HG03558 (cell line): ENCODE results near the gene NOXA1.

ENCODE experiments used
- ATAC-seq: cut with Tn5 transposase; IDR thresholded peaks from one replicate; pipeline ENCODE4 v1.9.1; 2021; ENCODE audit warnings: moderate number of reproducible peaks; ENCODE audit not compliant: unreplicated experiment; ENCODE audit errors: extremely low read depth

Gene NOXA1

GRCh38 chr9:137478613-137478961 is 55.4 kb downstream of the NOXA1 start:
- no peak for ATAC-seq

- no peak for ATAC-seq
Observed at GRCh38 chr9:137478962-137479861, 56.0 kb downstream of the NOXA1 start.

GRCh38 chr9:137479892-137480685 is 56.9 kb downstream of the NOXA1 start:
- ATAC-seq: no peak

- no peak for ATAC-seq
Observed at GRCh38 chr9:137480686-137481683, 57.8 kb downstream of the NOXA1 start.

- no peak for ATAC-seq
Observed at GRCh38 chr9:137482094-137482781, 59.0 kb downstream of the NOXA1 start.
